Astrocyte (in vitro differentiated cells and primary cell): ENCODE data around the gene QRFPR. TPM values are rescaled to one million over a fixed set of nuclear protein-coding genes. Genes with fewer than 3 reads are reported as not detected.
A peak's percentile ranks its signal among the peaks of the same experiment; 100 is the strongest.

Source experiments
- DNase-seq: peaks from one replicate; pipeline ENCODE4 v3.0.0-alpha.2; 2010; ENCODE audit warnings: low read depth
- FAIRE-seq: peaks from 2 replicates; lab custom pipeline; 2011; peaks lifted over from hg19 to GRCh38; lab: Jason Lieb, UNC
- H2AFZ ChIP-seq: 2 replicates; pipeline ENCODE4 v1.6.0; 2012; ENCODE audit warnings: low read depth, low read length, inconsistent platforms
- H3K27ac ChIP-seq: 2 replicates; pipeline ENCODE4 v1.5.1; 2011; ENCODE audit warnings: low read depth, low read length, inconsistent platforms
- H3K27me3 ChIP-seq: 2 replicates; pipeline ENCODE4 v1.6.0; 2011; ENCODE audit warnings: low read length, inconsistent platforms; ENCODE audit not compliant: insufficient read depth
- H3K36me3 ChIP-seq: 2 replicates; pipeline ENCODE4 v1.5.1; 2011; ENCODE audit warnings: low read length, inconsistent platforms; ENCODE audit not compliant: insufficient read depth
- H3K4me1 ChIP-seq: 2 replicates; pipeline ENCODE4 v1.5.1; 2011; ENCODE audit warnings: low read length, inconsistent platforms; ENCODE audit not compliant: insufficient read depth
- H3K4me2 ChIP-seq: 2 replicates; pipeline ENCODE4 v1.6.0; 2012; ENCODE audit warnings: low read length, inconsistent platforms
- H3K4me3 ChIP-seq: 2 replicates; pipeline ENCODE4 v1.5.1; 2011; ENCODE audit warnings: low read depth, mild to moderate bottlenecking, low read length, inconsistent platforms; ENCODE audit not compliant: insufficient read depth
- H3K79me2 ChIP-seq: 2 replicates; pipeline ENCODE4 v1.6.0; 2012; ENCODE audit warnings: mild to moderate bottlenecking, low read length, inconsistent platforms; ENCODE audit not compliant: insufficient read depth
- H3K9ac ChIP-seq: 2 replicates; pipeline ENCODE4 v1.6.0; 2012; ENCODE audit warnings: mild to moderate bottlenecking, low read length, inconsistent platforms
- H3K9me3 ChIP-seq: 2 replicates; pipeline ENCODE4 v1.5.1; 2012; ENCODE audit warnings: low read depth, mild to moderate bottlenecking, low read length, inconsistent platforms; ENCODE audit not compliant: insufficient read depth
- H4K20me1 ChIP-seq: 2 replicates; pipeline ENCODE4 v1.6.0; 2012; ENCODE audit warnings: low read length, inconsistent platforms; ENCODE audit not compliant: insufficient read depth
- H3K27ac Mint-ChIP-seq: one replicate; pipeline ENCODE4 v1.8.0; 2021; ENCODE audit warnings: mild to moderate bottlenecking, mixed read lengths; ENCODE audit not compliant: unreplicated experiment
- H3K27me3 Mint-ChIP-seq: one replicate; pipeline ENCODE4 v1.8.0; 2021; ENCODE audit warnings: low read depth, mixed read lengths; ENCODE audit not compliant: unreplicated experiment
- H3K36me3 Mint-ChIP-seq: one replicate; pipeline ENCODE4 v1.8.0; 2021; ENCODE audit warnings: low read depth, mixed read lengths; ENCODE audit not compliant: unreplicated experiment
- H3K4me1 Mint-ChIP-seq: one replicate; pipeline ENCODE4 v1.8.0; 2021; ENCODE audit warnings: low read depth, mixed read lengths; ENCODE audit not compliant: unreplicated experiment
- H3K4me3 Mint-ChIP-seq: one replicate; pipeline ENCODE4 v1.8.0; 2021; ENCODE audit warnings: mild to moderate bottlenecking, moderate library complexity, mixed read lengths; ENCODE audit not compliant: unreplicated experiment
- H3K9me3 Mint-ChIP-seq: one replicate; pipeline ENCODE4 v1.8.0; 2021; ENCODE audit warnings: mild to moderate bottlenecking, mixed read lengths; ENCODE audit not compliant: unreplicated experiment
- CTCF ChIP-seq: IDR thresholded peaks from 2 replicates; pipeline ENCODE4 v1.5.1; 2011; ENCODE audit warnings: low read depth, mild to moderate bottlenecking, inconsistent platforms, low read length, moderate library complexity; ENCODE audit not compliant: insufficient read depth
- EZH2 ChIP-seq: IDR thresholded peaks from 2 replicates; pipeline ENCODE4 v1.6.1; 2012; ENCODE audit warnings: mild to moderate bottlenecking, low read length, inconsistent platforms; ENCODE audit not compliant: insufficient read depth
- total RNA-seq: library from RNA; stranded (reverse); gene quantifications from 2 replicates; pipeline ENCODE4 v1.2.1, GENCODE V29; 2021

Gene QRFPR
- total RNA-seq, 1 donor from 2014 or later = not detected

- H3K36me3 ChIP-seq = no peaks in the 10 kb centered on the region
- no peaks in the 10 kb centered on the region for H3K9me3 Mint-ChIP-seq
- FAIRE-seq = no peak
These were observed 41.5 kb downstream of the QRFPR start for GRCh38 chr4:121339307-121339706.

GRCh38 chr4:121338518-121338917, 42.3 kb downstream of the QRFPR start:
- Histone ChIP-seq H3K4me3 (no peak overlapping the region), H3K79me2 (no peaks in the 10 kb centered on the region), H3K4me2 (no peak overlapping the region), H3K27me3 (no peaks in the 10 kb centered on the region), H3K9ac (no peak overlapping the region), H3K4me1 (no peaks in the 10 kb centered on the region), H3K9me3 (no peaks in the 10 kb centered on the region), H3K36me3 (no peaks in the 10 kb centered on the region), H2AFZ (no peak overlapping the region), H4K20me1 (no peaks in the 10 kb centered on the region), H3K27ac (no peak overlapping the region)
- no peak for TF ChIP-seq CTCF
- TF ChIP-seq EZH2 = no peak
- peaks cover 8% of the 10 kb centered on the region for H3K4me1 Mint-ChIP-seq
- FAIRE-seq = no peak
- H3K27ac Mint-ChIP-seq = no peak overlapping the region
- no peak overlapping the region for H3K4me3 Mint-ChIP-seq
- no peaks in the 10 kb centered on the region for H3K9me3 Mint-ChIP-seq
- H3K36me3 Mint-ChIP-seq = no peaks in the 10 kb centered on the region
- DNase-seq = no peak
- no peaks in the 10 kb centered on the region for H3K27me3 Mint-ChIP-seq

More at GRCh38 chr4:121339307-121339706, 41.5 kb downstream of the QRFPR start:
- no peaks in the 10 kb centered on the region for H3K27me3 Mint-ChIP-seq
- TF ChIP-seq EZH2 (no peak), CTCF (no peak)
- no peak overlapping the region for H3K27ac Mint-ChIP-seq
- Histone ChIP-seq H3K27ac (no peak overlapping the region), H3K9me3 (no peaks in the 10 kb centered on the region), H3K4me3 (no peak overlapping the region), H3K79me2 (no peaks in the 10 kb centered on the region), H3K4me1 (no peaks in the 10 kb centered on the region), H3K4me2 (no peak overlapping the region), H4K20me1 (no peaks in the 10 kb centered on the region), H3K27me3 (no peaks in the 10 kb centered on the region), H3K9ac (no peak overlapping the region), H2AFZ (no peak overlapping the region)
- DNase-seq = peak; percentile 2
- no peaks in the 10 kb centered on the region for H3K36me3 Mint-ChIP-seq
- peaks cover 8% of the 10 kb centered on the region for H3K4me1 Mint-ChIP-seq
- no peak overlapping the region for H3K4me3 Mint-ChIP-seq

- H3K9ac ChIP-seq = no peak overlapping the region
- peaks cover 3% of the 10 kb centered on the region for H3K4me1 Mint-ChIP-seq
- no peak for DNase-seq
- H3K9me3 Mint-ChIP-seq = no peaks in the 10 kb centered on the region
- H4K20me1 ChIP-seq = no peaks in the 10 kb centered on the region
- H3K4me1 ChIP-seq = no peaks in the 10 kb centered on the region
- H3K27ac ChIP-seq = no peak overlapping the region
- H3K4me2 ChIP-seq = no peak overlapping the region
- no peaks in the 10 kb centered on the region for H3K36me3 ChIP-seq
- no peaks in the 10 kb centered on the region for H3K9me3 ChIP-seq
- H3K36me3 Mint-ChIP-seq = no peaks in the 10 kb centered on the region
- H3K27me3 ChIP-seq = no peaks in the 10 kb centered on the region
- TF ChIP-seq CTCF (no peak), EZH2 (no peak)
- H3K27me3 Mint-ChIP-seq = no peaks in the 10 kb centered on the region
- no peak for FAIRE-seq
- no peak overlapping the region for H2AFZ ChIP-seq
- H3K4me3 ChIP-seq = no peak overlapping the region
- no peak overlapping the region for H3K27ac Mint-ChIP-seq
- H3K79me2 ChIP-seq = no peaks in the 10 kb centered on the region
- no peak overlapping the region for H3K4me3 Mint-ChIP-seq
These were observed 44.1 kb downstream of the QRFPR start for GRCh38 chr4:121336706-121337105.
